NCI-H1694 (cell line): ENCODE measurements around the gene TMEM145.
"Not testable (repeated sequence)": the region's sequence is repeated elsewhere in the genome, so short reads cannot be mapped to it uniquely, and the experiment has no call there.

Experiments used
- DNase-seq: peaks from one replicate; lab custom pipeline; 2025; lab: John Stamatoyannopoulos, UW

The TMEM145 gene

DNA sequence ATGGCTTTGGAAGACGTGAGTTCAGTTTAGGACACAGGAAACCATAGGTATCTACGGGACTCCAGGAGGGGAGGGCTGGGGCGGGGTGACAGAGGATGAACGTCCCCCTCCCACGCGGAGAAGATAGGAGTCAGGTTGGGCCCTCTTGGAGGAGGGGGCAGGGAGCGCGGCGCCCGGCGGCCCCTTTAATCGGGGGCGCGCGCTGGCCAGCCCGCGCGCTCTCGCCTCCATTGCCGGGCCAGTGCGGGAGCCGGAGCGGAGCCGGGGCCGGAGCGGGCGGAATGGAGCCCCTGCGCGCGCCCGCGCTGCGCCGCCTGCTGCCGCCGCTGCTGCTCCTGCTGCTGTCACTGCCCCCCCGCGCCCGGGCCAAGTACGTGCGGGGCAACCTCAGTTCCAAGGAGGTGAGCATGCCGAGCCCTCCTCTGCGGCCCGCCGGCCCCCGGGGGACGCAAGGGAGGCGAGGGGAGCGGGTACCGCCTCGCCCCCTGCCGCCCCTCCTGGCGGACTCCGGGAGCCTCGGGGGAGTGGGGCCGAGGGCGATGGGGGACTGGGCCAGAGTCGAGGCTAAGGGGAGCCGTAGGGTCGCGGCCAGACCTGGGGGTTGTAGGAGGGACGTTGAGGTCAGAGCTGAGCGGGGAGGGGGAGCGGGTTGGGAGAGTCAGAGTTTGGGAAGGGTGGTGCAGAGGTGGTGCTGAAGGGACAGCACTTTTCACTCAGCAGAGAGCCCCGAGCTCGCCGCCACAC, at the start of gene TMEM145:
Gene TMEM145 (plus strand): TSS at position 214 of the 744 bp plus-strand sequence. CDS start 68 bp downstream, at position 282.
- no peak for DNase-seq

DNA sequence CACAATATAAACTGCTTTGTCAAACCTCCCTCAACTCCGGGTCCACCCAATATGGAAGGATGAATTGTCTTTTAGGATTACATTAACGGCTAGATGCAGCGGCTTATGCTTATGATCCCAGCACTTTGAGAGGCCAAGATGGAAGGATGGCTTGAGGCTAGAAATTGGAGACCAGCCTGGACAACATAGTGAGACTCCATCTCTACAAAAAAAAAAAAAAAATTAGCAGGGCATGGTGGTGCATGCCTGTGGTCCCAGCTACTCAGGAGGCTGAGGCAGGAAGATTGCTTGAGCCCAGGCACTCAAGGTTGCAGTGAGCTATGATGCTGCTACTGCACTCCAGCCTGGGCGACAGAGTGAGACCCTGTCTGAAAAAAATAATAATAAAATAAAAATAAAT, 47.0 kb upstream of the TMEM145 start:
- not testable (repeated sequence) for DNase-seq

- not testable (repeated sequence) for DNase-seq
Measured at GRCh38 chr19:42266928-42267603, 46.0 kb upstream of the TMEM145 start.

DNA sequence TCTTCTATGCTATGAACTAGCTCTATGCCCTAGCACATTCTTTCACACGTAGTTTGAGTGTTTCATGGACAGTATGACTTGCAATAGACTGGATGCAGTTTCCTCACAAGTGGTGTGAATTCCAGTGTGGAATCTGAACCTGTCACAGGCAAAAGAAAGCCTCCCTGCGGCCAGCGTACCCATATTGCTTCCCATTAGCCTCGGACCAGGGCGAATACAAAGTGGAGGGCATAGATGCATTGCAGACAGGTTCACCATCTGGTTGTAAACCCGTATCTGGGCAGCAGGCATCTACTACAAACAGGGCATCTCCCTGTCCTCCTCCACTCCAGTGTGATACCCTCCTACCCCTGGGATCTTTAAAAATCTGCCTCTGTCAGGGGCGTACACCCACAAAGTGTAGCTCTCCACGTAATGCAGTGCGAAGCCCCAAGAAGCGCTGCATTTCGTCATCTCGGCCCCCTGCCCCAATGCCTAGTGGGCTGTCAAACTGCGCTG, 45.4 kb upstream of the TMEM145 start:
- DNase-seq: no peak

DNA sequence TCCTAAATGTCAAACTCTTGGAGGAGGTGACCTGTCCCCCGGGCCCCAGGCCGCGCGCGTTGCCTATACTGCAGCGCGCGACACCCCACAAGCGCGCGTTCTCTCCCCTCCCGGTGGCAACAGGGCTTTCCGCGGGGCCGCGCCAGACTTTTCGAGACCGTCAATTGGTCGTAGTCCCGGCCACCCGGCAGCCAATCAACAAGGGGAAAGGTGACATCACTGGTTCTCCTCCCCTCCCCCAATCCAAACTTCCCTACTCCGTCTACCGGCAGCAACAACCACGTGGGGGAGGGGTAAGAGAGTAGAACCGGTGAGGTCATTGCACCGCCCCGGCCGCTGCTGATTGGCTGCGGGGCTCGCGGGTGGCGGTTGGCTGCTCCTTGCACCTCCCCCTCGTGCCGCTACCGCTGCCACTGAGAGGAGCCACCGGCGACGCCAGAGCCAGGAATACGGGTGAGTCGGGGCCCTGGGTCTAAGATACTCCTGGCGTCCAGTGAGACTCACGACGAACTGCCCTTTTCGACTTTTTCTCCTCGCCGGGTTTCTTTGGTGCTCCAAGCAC, 44.9 kb upstream of the TMEM145 start:
- DNase-seq: peak; percentile 99

- DNase-seq: peak; percentile 100
Measured at GRCh38 chr19:42268704-42269477, 44.2 kb upstream of the TMEM145 start, which contains the start of gene CIC. CIC (plus strand) TSS chr19:42269252; CDS start chr19:42271784, 2,532 bp downstream.

GRCh38 chr19:42269478-42270345, 43.4 kb upstream of the TMEM145 start:
- no peak for DNase-seq

- DNase-seq: no peak
Measured at GRCh38 chr19:42270346-42271044, 42.6 kb upstream of the TMEM145 start.

DNA sequence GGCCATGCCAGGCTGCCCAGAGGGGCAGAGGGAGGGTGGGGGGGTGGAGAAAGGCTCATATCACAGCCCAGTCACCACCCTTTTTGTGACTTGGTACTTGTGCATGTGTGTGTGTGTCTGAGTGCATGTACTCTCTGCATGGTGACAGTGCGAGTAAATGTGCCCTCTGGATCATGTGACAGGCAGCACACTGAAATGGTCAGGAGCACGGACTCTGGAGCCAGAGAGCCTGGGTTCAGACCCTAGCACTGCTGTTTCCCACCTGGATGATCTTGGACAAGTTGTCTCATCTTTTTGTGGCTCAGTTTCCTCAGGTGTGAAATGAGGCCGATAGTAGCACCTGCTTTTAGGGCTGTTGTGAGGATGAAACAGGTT, 42.1 kb upstream of the TMEM145 start:
- DNase-seq: no peak

GRCh38 chr19:42271861-42272534, 41.1 kb upstream of the TMEM145 start:
- DNase-seq: no peak

DNA sequence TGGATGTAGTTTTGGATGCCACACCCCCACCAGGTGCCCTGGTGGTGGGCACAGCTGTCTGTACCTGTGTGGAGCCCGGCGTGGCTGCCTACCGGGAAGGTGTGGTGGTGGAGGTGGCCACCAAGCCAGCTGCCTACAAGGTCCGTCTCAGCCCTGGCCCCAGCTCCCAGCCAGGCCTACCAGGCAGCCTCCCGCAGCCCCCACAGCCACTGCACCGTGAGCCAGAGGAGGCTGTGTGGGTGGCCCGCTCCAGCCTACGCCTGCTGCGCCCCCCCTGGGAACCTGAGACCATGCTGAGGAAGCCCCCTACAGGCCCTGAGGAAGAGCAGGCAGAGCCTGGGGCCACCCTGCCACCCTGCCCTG, 40.6 kb upstream of the TMEM145 start:
- DNase-seq: no peak

- no peak for DNase-seq
Measured at GRCh38 chr19:42272989-42273406, 40.1 kb upstream of the TMEM145 start.

DNA sequence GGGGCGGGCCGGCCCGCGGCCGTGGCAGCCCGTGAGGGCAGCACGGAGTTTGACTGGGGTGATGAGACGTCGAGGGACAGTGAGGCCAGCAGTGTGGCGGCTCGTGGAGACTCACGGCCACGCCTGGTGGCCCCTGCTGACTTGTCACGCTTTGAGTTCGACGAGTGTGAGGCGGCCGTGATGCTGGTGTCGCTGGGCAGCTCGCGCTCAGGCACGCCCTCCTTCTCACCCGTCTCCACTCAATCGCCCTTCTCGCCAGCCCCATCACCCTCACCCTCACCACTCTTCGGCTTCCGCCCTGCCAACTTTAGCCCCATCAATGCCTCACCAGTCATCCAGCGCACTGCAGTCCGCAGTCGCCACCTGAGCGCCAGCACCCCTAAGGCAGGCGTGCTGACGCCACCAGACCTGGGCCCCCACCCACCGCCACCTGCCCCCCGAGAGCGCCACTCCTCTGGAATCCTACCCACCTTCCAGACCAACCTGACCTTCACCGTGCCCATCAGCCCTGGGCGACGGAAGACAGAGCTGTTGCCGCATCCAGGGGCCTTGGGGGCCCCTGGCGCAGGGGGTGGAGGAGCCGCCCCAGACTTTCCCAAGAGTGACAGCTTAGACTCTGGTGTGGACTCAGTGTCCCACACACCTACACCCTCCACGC, 39.6 kb upstream of the TMEM145 start:
- no peak for DNase-seq

- DNase-seq: no peak
Measured at GRCh38 chr19:42274065-42274682, 38.9 kb upstream of the TMEM145 start.

- DNase-seq: no peak
Measured at GRCh38 chr19:42275103-42275502, 38.0 kb upstream of the TMEM145 start.

DNA sequence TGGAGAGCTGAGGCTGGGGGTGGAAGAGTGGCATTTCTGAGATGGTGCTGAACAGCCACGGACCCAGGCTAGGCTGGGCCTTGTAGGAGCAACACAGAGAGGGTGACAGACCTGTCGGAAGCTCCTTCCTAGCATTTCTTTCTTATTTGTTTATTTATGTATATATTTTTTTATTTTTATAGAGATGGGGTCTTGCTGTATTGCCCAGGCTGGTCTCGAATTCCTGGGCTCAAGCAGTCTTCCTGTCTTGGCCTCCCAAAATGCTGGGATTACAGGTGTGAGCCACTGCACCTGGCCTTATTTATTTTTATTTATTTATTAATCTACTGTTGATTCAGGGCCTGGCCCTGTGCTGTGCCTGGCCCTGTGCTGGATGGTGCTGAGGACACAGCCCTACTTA, 37.6 kb upstream of the TMEM145 start:
- no peak for DNase-seq

GRCh38 chr19:42276284-42276683, 36.8 kb upstream of the TMEM145 start:
- DNase-seq: no peak

DNA sequence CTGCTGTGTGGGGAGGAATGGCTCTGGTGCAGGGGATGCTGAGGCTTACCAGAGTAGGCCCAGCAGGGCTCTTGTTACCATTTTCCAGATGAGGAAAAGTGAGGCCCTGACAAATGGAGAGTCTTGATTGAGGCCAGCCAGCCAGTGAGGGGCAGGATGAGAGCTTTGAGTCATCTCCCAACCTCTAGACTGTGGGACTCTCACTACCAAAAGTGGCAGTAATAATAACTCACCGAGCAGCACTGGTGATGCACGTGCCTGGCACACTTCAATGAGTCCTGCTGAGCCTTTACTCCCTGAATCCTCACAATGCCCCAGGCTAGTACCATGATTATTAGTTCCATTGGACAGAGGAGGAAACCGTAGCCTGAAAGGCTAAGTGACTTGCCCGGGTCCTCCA, 36.3 kb upstream of the TMEM145 start:
- DNase-seq: no peak

GRCh38 chr19:42277821-42278451, 35.2 kb upstream of the TMEM145 start:
- DNase-seq: peak; percentile 51
